NCI-H1417 (cell line): ENCODE data around the gene PRLR.

Source experiments
- DNase-seq, 3 experiments: peaks; one replicate each; lab custom pipeline; 2025; lab: John Stamatoyannopoulos, UW

Gene PRLR

GRCh38 chr5:35160486-35161116, 69.7 kb downstream of the PRLR start:
- no peak for DNase-seq

- DNase-seq = no peak
Observed at GRCh38 chr5:35159370-35159742, 70.9 kb downstream of the PRLR start.

- DNase-seq = no peak
Observed at GRCh38 chr5:35158622-35159369, 71.5 kb downstream of the PRLR start.

GRCh38 chr5:35158204-35158603, 72.1 kb downstream of the PRLR start:
- DNase-seq = no peak

- no peak for DNase-seq
Observed at GRCh38 chr5:35153375-35153932, 76.8 kb downstream of the PRLR start.

GRCh38 chr5:35152733-35153132, 77.6 kb downstream of the PRLR start:
- no peak for DNase-seq

GRCh38 chr5:35151146-35151920, 79.0 kb downstream of the PRLR start:
- DNase-seq = no peak

GRCh38 chr5:35149041-35149440, 81.2 kb downstream of the PRLR start:
- DNase-seq = no peak

GRCh38 chr5:35146406-35146805, 83.9 kb downstream of the PRLR start:
- no peak for DNase-seq

GRCh38 chr5:35145691-35146317, 84.5 kb downstream of the PRLR start:
- no peak for DNase-seq

- DNase-seq = no peak
Observed at GRCh38 chr5:35145012-35145411, 85.3 kb downstream of the PRLR start.

- DNase-seq = no peak
Observed at GRCh38 chr5:35143841-35144240, 86.4 kb downstream of the PRLR start.

- DNase-seq = no peak
Observed at GRCh38 chr5:35141739-35142138, 88.5 kb downstream of the PRLR start.

- no peak for DNase-seq
Observed at GRCh38 chr5:35138232-35138631, 92.1 kb downstream of the PRLR start.

- DNase-seq = no peak
Observed at GRCh38 chr5:35136386-35136785, 93.9 kb downstream of the PRLR start.

- DNase-seq = no peak
Observed at GRCh38 chr5:35135239-35135700, 95.0 kb downstream of the PRLR start.

GRCh38 chr5:35134278-35135030, 95.8 kb downstream of the PRLR start:
- DNase-seq = no peak

- DNase-seq = no peak
Observed at GRCh38 chr5:35133186-35133585, 97.1 kb downstream of the PRLR start.

GRCh38 chr5:35131723-35132122, 98.6 kb downstream of the PRLR start:
- no peak for DNase-seq

GRCh38 chr5:35129921-35130485, 100.3 kb downstream of the PRLR start:
- DNase-seq = no peak

GRCh38 chr5:35129276-35129675, 101.0 kb downstream of the PRLR start:
- no peak for DNase-seq
